HG02678 (cell line): ENCODE results near the gene NCKAP5.
A peak's percentile ranks its signal among the peaks of the same experiment; 100 is the strongest.

ENCODE experiments used
- ATAC-seq: cut with Tn5 transposase; IDR thresholded peaks from one replicate; pipeline ENCODE4 v1.9.1; 2021; ENCODE audit warnings: mild to moderate bottlenecking, moderate library complexity; ENCODE audit not compliant: unreplicated experiment

NCKAP5 gene

GRCh38 chr2:133574620-133575019 is 6.4 kb upstream of the NCKAP5 start:
- no peak for ATAC-seq

GRCh38 chr2:133574186-133574585 is 5.9 kb upstream of the NCKAP5 start:
- ATAC-seq = no peak

- ATAC-seq = no peak
These were observed 5.4 kb upstream of the NCKAP5 start for GRCh38 chr2:133573491-133574162.

DNA sequence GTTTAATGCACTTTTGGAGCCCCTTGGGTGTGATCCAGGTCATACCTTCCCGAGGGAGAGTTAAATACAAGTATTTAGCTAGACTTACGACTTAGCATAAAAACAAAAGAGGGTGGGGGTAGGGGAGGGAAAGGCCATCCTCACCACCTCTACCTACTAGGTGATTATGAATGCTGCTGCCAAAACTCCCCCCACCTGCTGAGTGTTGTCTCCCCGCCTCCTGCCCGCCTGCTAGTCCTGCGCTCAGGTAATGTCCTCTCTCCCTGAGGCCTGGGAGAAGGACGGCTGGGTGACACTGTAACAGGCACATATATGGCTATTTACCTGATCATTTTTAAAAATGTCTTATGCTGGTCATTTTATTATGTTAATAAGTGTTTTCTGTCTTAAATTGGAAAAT is 3.0 kb upstream of the NCKAP5 start:
- ATAC-seq = no peak

DNA sequence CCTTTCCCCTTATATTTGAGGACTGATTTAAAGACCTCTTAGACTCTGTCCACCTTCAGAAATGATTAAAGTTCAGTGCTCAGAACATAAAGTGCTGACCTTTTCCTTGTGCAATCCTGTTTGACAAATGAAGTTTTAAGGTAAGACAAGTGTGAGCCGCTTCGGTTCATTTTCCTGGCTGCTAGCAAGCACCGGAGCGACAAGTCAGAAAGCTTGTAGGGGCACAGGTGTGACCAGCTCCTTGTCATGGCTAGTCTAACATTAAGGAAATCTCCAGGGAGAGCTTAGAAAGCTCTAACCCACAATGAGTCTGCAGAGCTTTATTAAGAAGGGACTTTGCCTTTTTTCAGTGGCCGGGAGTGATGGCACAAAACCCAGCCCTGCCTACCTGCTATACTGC is 2.3 kb upstream of the NCKAP5 start:
- no peak for ATAC-seq

DNA sequence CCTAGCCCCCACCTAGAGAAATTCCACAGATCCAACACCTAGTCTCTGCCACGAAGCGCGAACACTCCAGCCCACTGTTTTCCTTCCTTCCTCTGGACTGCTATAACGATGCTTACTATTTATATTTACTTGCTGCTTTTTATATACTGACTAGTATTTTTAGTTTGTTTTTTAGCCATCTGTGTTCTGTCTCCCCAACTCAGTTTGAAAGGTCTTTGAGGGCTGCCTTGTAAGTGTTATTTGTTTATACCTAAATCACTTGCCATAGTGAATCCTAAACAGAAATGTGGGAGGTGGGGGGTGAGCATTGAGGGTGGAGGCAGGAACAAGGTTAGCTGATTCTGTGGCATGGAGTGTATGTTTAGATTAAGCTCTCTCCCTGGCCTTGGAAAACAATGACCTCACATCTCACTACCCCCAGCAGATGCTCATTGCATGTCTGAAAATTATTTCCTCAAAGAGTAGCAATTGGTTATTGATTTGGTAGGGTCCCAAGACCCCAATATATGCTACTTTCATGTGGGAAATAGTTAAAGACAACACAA is 1.1 kb upstream of the NCKAP5 start:
- ATAC-seq = no peak

GRCh38 chr2:133568598-133568997 is 335 bp upstream of the NCKAP5 start:
- ATAC-seq = no peak

DNA sequence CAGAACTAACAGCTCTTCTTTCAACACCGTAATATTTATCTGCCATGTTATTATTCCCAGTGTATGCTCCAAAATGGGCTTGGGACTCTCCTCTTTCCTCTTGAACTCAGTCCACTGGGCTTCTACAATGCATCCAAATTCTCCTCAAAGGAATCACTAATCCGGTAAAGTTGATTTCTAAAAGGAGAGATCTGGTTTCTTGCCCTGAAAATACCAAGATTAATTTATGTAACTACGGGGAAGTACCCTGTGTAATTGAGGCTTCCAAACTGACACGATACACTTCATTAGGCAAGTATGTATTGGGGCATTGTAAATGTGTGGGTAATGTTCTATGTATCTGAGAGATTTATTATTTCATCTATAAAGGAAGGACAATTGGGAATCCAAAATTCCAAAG is 5.7 kb downstream of the NCKAP5 start:
- ATAC-seq = no peak

DNA sequence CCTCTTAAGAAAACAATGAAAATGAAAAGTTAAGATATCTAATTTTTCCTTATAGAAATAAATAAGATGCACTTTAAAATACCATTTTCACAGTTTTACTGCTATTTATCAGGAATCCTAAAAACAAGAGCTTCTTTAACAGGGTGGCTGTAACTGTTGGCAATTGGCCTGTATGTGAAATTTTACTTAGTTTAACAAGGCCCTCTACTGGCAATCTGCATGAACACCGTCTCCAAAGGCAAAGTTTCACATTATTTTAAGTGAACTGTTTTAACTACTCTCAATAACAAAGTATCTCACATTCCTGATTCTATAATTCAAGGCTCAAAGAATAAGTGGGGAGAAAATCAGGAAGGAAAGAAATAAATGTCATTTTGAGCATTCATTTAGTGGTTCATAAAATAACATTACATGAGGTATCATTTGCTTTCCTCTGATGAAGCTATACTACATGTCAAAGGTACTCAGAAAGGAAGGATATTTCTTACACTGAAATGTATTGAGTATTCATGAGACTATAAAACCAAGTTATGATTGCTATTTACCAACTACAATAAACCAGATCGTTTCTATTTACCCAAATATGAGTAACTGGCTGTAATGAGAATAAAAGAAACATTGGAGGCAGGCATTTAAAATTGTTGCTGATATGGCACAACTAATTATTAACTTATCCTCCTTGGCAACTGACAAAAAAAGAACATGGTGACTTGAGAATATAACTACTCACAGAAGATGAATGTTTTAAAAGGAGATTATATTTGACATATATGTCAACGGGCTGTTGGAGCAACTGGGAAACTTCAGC is 7.0 kb downstream of the NCKAP5 start:
- ATAC-seq = peak; percentile 70

DNA sequence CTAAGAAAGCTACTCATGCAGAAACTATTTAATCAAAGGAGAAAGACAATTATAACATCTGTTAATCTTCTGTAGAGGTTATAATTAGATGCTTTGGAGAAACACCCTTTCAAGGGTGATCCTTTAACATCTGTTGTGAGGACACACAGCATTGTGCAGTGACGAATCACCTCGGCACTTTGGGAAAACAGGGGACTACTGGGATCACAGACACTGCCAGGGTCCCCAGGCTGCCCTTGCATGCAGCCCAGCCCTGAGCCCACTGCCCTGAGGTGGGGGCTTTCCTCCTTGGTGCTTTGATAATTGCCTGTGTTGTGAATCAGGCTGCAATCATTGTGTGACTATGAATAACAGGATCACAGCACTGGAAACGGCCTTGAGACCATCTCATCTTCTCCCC is 10.6 kb downstream of the NCKAP5 start:
- no peak for ATAC-seq

GRCh38 chr2:133553838-133554408 is 14.3 kb downstream of the NCKAP5 start:
- no peak for ATAC-seq

DNA sequence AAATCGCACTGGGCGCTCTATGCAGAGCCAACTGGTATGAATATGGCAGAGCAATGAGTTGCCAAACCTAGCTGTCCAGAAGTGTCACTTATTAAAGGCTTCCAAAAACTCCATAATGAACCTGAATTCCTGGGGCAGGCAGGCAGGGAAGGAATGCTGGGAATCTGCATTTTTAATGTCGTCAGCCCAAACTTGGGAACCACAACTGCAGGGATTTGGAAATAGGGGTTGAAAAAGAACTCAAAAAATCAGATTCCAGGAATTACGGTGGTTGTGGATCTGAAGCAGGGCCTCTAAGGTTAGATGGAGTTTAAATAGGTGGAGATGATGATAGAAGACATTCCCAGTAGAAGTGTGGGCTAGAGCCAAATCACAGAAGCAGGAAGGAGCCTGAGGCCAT is 15.0 kb downstream of the NCKAP5 start:
- ATAC-seq = no peak

GRCh38 chr2:133552821-133553220 is 15.4 kb downstream of the NCKAP5 start:
- ATAC-seq = no peak

- no peak for ATAC-seq
These were observed 26.5 kb downstream of the NCKAP5 start for GRCh38 chr2:133541797-133542196.

GRCh38 chr2:133541376-133541775 is 26.9 kb downstream of the NCKAP5 start:
- ATAC-seq = no peak

- no peak for ATAC-seq
These were observed 35.3 kb downstream of the NCKAP5 start for GRCh38 chr2:133532919-133533318.

GRCh38 chr2:133531382-133531781 is 36.9 kb downstream of the NCKAP5 start:
- no peak for ATAC-seq

GRCh38 chr2:133530645-133531044 is 37.6 kb downstream of the NCKAP5 start:
- no peak for ATAC-seq

- no peak for ATAC-seq
These were observed 41.5 kb downstream of the NCKAP5 start for GRCh38 chr2:133526530-133527300.

GRCh38 chr2:133525613-133526529 is 42.4 kb downstream of the NCKAP5 start:
- no peak for ATAC-seq
